Heart right ventricle (tissue), 16 donors: ENCODE measurements around the gene CCND2. TPM values are rescaled to one million over a fixed set of nuclear protein-coding genes. Genes with fewer than 3 reads are reported as not detected.
A peak's percentile ranks its signal among the peaks of the same experiment; 100 is the strongest.

ENCODE experiments used
- ATAC-seq, 8 donors: fragments of 200-7000 bp; cut with Tn5 transposase; one replicate each; pipeline ENCODE4 v1.9.1; 2020; ENCODE audit warnings: mild to moderate bottlenecking in 8 of 8, moderate library complexity in 8 of 8, moderate number of reproducible peaks in 1 of 8
- DNase-seq, 2 donors: peaks; one replicate each; pipeline ENCODE4 v3.0.0-alpha.2; 2020
- H3K27ac ChIP-seq, 10 donors: fragments of 200-600 bp; sonication (generic) in 2 of 10; one replicate each; pipeline versions ENCODE4 v1.5.0 to v1.8.0; 2020 to 2022; ENCODE audit warnings: mild to moderate bottlenecking in 3 of 10
- H3K27me3 ChIP-seq, 7 donors: fragments of 200-600 bp; one replicate each; pipeline ENCODE4 v1.8.0; 2021 to 2022; ENCODE audit warnings: mild to moderate bottlenecking in 2 of 7
- H3K36me3 ChIP-seq, 9 donors: fragments of 200-600 bp; sonication (generic) in 1 of 9; one replicate each; pipeline versions ENCODE4 v1.5.0 to v1.8.0; 2020 to 2022; ENCODE audit warnings: mild to moderate bottlenecking in 2 of 9
- H3K4me1 ChIP-seq, 9 donors: fragments of 200-600 bp; sonication (generic) in 1 of 9; one replicate each; pipeline versions ENCODE4 v1.5.0 to v1.8.0; 2020 to 2022; ENCODE audit warnings: mild to moderate bottlenecking in 4 of 9
- H3K4me3 ChIP-seq, 10 donors: fragments of 200-600 bp; sonication (generic) in 2 of 10; one replicate each; pipeline versions ENCODE4 v1.5.0 to v1.8.0; 2020 to 2022; ENCODE audit warnings: mild to moderate bottlenecking in 7 of 10, moderate library complexity in 2 of 10
- H3K9me3 ChIP-seq, 11 donors: fragments of 200-600 bp in 10 of 11; sonication (generic) in 2 of 11; one replicate each; pipeline versions ENCODE4 v1.5.0 to v1.8.0; 2013 to 2022; ENCODE audit warnings: mild to moderate bottlenecking in 2 of 11, control low read depth in 1 of 11, moderate library complexity in 1 of 11
- CTCF ChIP-seq, 9 donors: fragments of 200-600 bp; sonication (generic) in 2 of 9; IDR thresholded peaks; one replicate each; pipeline versions ENCODE4 v1.5.0 to v1.8.0; 2021 to 2022; ENCODE audit warnings: antibody characterized with exemption in 9 of 9, mild to moderate bottlenecking in 5 of 9, moderate library complexity in 1 of 9
- WGBS, 2 donors: extraction: QIAGEN DNeasy Blood & Tissue Kit; methylation state at CpG; one replicate each; pipeline ENCODE4 v1.1.7; 2013; ENCODE audit warnings: inconsistent platforms in 1 of 2; 5-methylcytosine and 5-hydroxymethylcytosine counted together
- intact Hi-C, 10 donors: fragments of 100-400 bp; cut with DNase I; formaldehyde crosslinking; loops; one replicate each; pipeline versions ENCODE4 v1.11.1 to v1.14.2; 2022
- polyA plus RNA-seq, 2 donors: library from polyadenylated mRNA; stranded (reverse); fragments of 200-250 nt; gene quantifications; one replicate each; pipeline ENCODE4 v1.2.3, GENCODE V29; 2013
- total RNA-seq, 10 donors: library from RNA; stranded (reverse); fragmentation: NEBNext Ultra II Directional in 3 of 10; extraction: Animal tissue kit (Norgen Biotek cat#: 25700) in 3 of 10; gene quantifications; one replicate each; pipeline versions ENCODE4 v1.2.1 to v1.2.4, GENCODE V29; 2021 to 2023
- donor health status: Arrhythmogenic right ventricular cardiomyopathy.
- donor health status: ischemic (EF 13 %, LVEDD 7.1; RV severe dilation, severe dysfunction).
- donor health status: healthy with polysubstance abuse.
- donor health status: DM: no; HTN: yes; CAD: no.
- donor health status: DM: no; HTN: no; CAD: no.
- donor health status: ischemic (EF 25% LVEDD 6.9; RV normal size, moderate dysfunction).
- donor health status: ischemic (EF 25% LVEDD 5.7; RV mildly dilated, moderate dysfunction).
- donor health status: healthy.
- donor health status: DM: yes; HTN: yes; CAD: no.
- donor health status: Ischemic cardiomyopathy.
- donor health status: ischemic (EF 35%, LVEDD 5.7; RV mildly dilated, moderate dysfunction).
- donor health status: nonischemic (EF 11% LVEDD 7.7; RV severe dilation, severe dysfunction).
- donor health status: DM: yes; HTN: yes; CAD: no.
- donor health status: PGD.
- donor health status: ischemic (EF 29% LVEDD 5.4; RV normal size, mild dysfunction).
- donor health status: nonischemic (EF 23%, LVEDD 6.1; RV moderate dilation, normal function).

Gene CCND2
- total and polyA plus RNA-seq, 12 donors = 27.5 to 515 (median 286) TPM

- Histone ChIP-seq H3K27me3 (no peaks in the 10 kb centered on the region), H3K27ac (no peak overlapping the region), H3K4me1 (peaks cover 7 to 21% (median 13%) of the 10 kb centered on the region in 9 donors), H3K9me3 (no peaks in the 10 kb centered on the region), H3K4me3 (no peak overlapping the region), H3K36me3 (peaks cover 0 to 26% (median 0%) of the 10 kb centered on the region in 9 donors)
- no peak for ATAC-seq
- DNase-seq = no peak
- TF ChIP-seq CTCF (IDR thresholded peaks at IDR 0.05) = no peak
- intact Hi-C loops = no loop called here
- 91 to 95% methylated on average over 5 of the region's 5 CpGs for WGBS, 2 donors
Observed at GRCh38 chr12:4311776-4312175, 38.2 kb downstream of the CCND2 start.

- ATAC-seq (no peak), DNase-seq (no peak)
- Histone ChIP-seq H3K36me3 (peaks cover 0 to 26% (median 0%) of the 10 kb centered on the region in 9 donors), H3K27me3 (no peaks in the 10 kb centered on the region), H3K27ac (no peak overlapping the region), H3K4me1 (peaks cover 5 to 16% (median 11%) of the 10 kb centered on the region in 9 donors), H3K4me3 (no peak overlapping the region), H3K9me3 (no peaks in the 10 kb centered on the region)
- intact Hi-C loops = no loop called here
- no peak for TF ChIP-seq CTCF (IDR thresholded peaks at IDR 0.05)
- 93% methylated on average over 2 of the region's 2 CpGs for WGBS, 2 donors
Observed at GRCh38 chr12:4312251-4312650, 38.7 kb downstream of the CCND2 start.

- no peaks in the 10 kb centered on the region for H3K27me3 ChIP-seq
- H3K4me3 ChIP-seq = peak overlapping the region; percentile 26 to 95 (median 82)
- no peak for TF ChIP-seq CTCF (IDR thresholded peaks at IDR 0.05)
- ATAC-seq = peak in 7 of 8 donors; percentile 23 to 64 (median 37)
- DNase-seq = no peak
- peak overlapping the region; percentile 33 to 94 (median 88) for H3K27ac ChIP-seq
- intact Hi-C loops = loop anchor here in 1 of 10 donors (5.0 kb wide), 1 partner anchor 217 kb away; the partner anchor contains the start of gene RAD51AP1
- H3K36me3 ChIP-seq = peaks cover 0 to 16% (median 0%) of the 10 kb centered on the region in 9 donors
- H3K9me3 ChIP-seq = no peaks in the 10 kb centered on the region
- peaks cover 0 to 33% (median 21%) of the 10 kb centered on the region in 9 donors for H3K4me1 ChIP-seq
- WGBS, 2 donors = 0% methylated on average over 13 of the region's 13 CpGs
Observed at GRCh38 chr12:4320497-4320852, 46.9 kb downstream of the CCND2 start.

GRCh38 chr12:4320853-4321701 lies 47.5 kb downstream of the CCND2 start, which contains the start of gene TIGAR:
TIGAR (plus strand) TSS chr12:4321213; CDS start chr12:4321272, 59 bp downstream.
- Histone ChIP-seq H3K36me3 (peaks cover 0 to 16% (median 0%) of the 10 kb centered on the region in 9 donors), H3K27me3 (no peaks in the 10 kb centered on the region), H3K27ac (peak within 1 kb of the TSS; percentile 33 to 94 (median 90)), H3K9me3 (no peaks in the 10 kb centered on the region), H3K4me3 (peak within 1 kb of the TSS; percentile 66 to 95 (median 84)), H3K4me1 (peaks cover 0 to 36% (median 21%) of the 10 kb centered on the region in 9 donors)
- 0 to 1% methylated on average over 71 to 76 of the region's 76 CpGs for WGBS, 2 donors
- ATAC-seq (peak; percentile 99 to 100 (median 100)), DNase-seq (peak; percentile 91 to 94)
- intact Hi-C loops = loop anchor here in 1 of 10 donors (5.0 kb wide), 1 partner anchor 216 kb away; the partner anchor contains the start of gene RAD51AP1
- TF ChIP-seq CTCF (IDR thresholded peaks at IDR 0.05) = no peak
